ENCODE results near the gene MESD.

DNA sequence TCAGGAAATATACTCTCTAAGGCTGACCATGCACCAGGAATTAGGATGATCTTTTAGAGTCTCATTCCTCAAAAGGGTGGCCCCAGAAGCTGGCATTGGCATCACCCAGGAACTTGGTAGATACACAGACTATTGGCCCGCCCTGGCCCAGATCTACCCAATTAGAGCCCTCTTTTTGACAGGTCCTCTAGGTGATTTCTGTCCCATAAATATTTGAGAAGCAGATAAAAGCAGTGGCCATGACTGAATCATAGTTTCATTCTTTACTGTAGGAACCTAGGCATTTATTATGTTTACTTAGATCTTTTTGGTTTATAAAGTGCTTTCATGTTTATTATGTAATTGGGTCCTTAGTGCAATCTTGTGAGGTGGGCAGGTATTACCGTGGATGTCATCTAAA, 18.7 kb upstream of the MESD start:
- no peak for TF ChIP-seq CTCF (conservative IDR thresholded peaks at IDR 0.05 in 1 of 2, IDR thresholded peaks at IDR 0.05 in 1 of 2; ENCODE audit: extremely low read depth in 1 of 2, insufficient read depth in 1 of 2, low read depth in 1 of 2, low read length in 2 of 2)
- no peak for TF ChIP-seq EZH2 (IDR thresholded peaks at IDR 0.05; ENCODE audit: borderline replicate concordance, low read length)
